HK-2 (cell line): ENCODE results near the gene ATXN1.
"Not testable (repeated sequence)": the region's sequence is repeated elsewhere in the genome, so short reads cannot be mapped to it uniquely, and the experiment has no call there.

Experiments used
- DNase-seq: peaks from one replicate; pipeline ENCODE4 v3.0.0-alpha.2; 2018; ENCODE audit not compliant: unreplicated experiment

The ATXN1 gene

GRCh38 chr6:16277101-16277981 is 483.9 kb downstream of the ATXN1 start:
- DNase-seq, result peak; percentile 79

- DNase-seq, result no peak
Observed at GRCh38 chr6:16274885-16275589, 486.2 kb downstream of the ATXN1 start.

GRCh38 chr6:16274483-16274882 is 486.8 kb downstream of the ATXN1 start:
- DNase-seq, result no peak

- DNase-seq, result no peak
Observed at GRCh38 chr6:16273256-16273655, 488.0 kb downstream of the ATXN1 start.

GRCh38 chr6:16272201-16272600 is 489.1 kb downstream of the ATXN1 start:
- DNase-seq, result no peak

- DNase-seq, result no peak
Observed at GRCh38 chr6:16271428-16271827, 489.8 kb downstream of the ATXN1 start.

- DNase-seq, result no peak
Observed at GRCh38 chr6:16270178-16270794, 491.0 kb downstream of the ATXN1 start.

- DNase-seq, result not testable (repeated sequence)
Observed at GRCh38 chr6:16269442-16270070, 491.7 kb downstream of the ATXN1 start.

- no peak for DNase-seq
Observed at GRCh38 chr6:16267428-16268263, 493.6 kb downstream of the ATXN1 start.

- DNase-seq, result no peak
Observed at GRCh38 chr6:16265351-16266341, 495.6 kb downstream of the ATXN1 start.

- no peak for DNase-seq
Observed at GRCh38 chr6:16264785-16265184, 496.5 kb downstream of the ATXN1 start.

- not testable (repeated sequence) for DNase-seq
Observed at GRCh38 chr6:16263464-16264099, 497.7 kb downstream of the ATXN1 start.

GRCh38 chr6:16262773-16263172 is 498.5 kb downstream of the ATXN1 start:
- not testable (repeated sequence) for DNase-seq

- DNase-seq, result not testable (repeated sequence)
Observed at GRCh38 chr6:16260602-16261001, 500.7 kb downstream of the ATXN1 start.

GRCh38 chr6:16259604-16260003 is 501.7 kb downstream of the ATXN1 start:
- not testable (repeated sequence) for DNase-seq

- no peak for DNase-seq
Observed at GRCh38 chr6:16258709-16259075, 502.6 kb downstream of the ATXN1 start.

GRCh38 chr6:16257999-16258708 is 503.1 kb downstream of the ATXN1 start:
- DNase-seq, result no peak

- DNase-seq, result no peak
Observed at GRCh38 chr6:16256781-16257180, 504.5 kb downstream of the ATXN1 start.

GRCh38 chr6:16254535-16254934 is 506.7 kb downstream of the ATXN1 start:
- no peak for DNase-seq
